Activated T-cell treated with anti-CD3 and anti-CD28 coated beads for 24 hours (primary cell): Measurements from ENCODE around the gene ENKD1.

Experiments used
- DNase-seq: peaks from one replicate; pipeline ENCODE4 v3.0.0-alpha.2; 2020; ENCODE audit warnings: low read depth

ENKD1 gene

DNA sequence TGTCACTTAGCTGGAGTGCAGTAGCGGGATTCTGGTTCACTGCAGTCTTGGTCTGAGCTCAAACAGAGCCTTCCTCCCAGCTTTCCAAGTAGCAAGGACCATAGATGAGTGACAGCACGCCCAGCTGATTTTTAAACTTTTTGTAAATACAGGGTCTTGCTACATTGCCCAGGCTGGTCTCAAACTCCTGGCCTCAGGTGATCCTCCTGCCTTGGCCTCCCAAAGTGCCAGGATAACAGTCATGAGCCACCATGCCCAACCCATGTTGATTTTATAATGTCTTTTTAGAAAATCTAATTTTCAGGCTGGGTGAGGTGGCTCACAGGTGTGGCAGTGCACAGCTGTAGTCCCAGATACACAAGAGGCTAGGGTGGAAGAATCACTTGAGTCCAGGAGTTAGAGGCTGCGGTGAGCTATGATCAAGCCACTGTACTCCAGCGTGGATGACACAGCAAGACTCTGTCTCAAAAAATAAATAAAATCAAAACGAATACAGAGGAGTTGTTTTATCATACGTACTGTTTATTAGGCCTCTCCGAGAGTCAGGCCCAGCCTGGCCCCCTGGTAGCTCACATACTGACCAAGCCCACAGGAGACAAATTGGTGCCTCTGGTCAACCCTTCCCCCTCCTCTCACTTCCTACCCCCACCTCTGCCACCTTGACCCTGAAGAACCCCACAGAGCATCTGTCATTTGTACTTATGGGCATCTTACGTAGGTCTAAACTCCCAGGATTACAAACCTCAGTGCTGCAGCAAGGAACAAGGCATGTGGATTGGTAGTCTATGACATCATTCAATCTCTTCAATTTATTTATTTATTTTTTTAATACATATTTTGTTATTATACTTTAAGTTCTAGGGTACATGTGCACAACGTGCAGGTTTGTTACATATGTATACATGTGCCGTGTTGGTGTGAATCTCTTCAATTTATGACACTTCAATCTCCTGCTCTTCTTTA, 13.7 kb upstream of the ENKD1 start:
- DNase-seq = no peak

DNA sequence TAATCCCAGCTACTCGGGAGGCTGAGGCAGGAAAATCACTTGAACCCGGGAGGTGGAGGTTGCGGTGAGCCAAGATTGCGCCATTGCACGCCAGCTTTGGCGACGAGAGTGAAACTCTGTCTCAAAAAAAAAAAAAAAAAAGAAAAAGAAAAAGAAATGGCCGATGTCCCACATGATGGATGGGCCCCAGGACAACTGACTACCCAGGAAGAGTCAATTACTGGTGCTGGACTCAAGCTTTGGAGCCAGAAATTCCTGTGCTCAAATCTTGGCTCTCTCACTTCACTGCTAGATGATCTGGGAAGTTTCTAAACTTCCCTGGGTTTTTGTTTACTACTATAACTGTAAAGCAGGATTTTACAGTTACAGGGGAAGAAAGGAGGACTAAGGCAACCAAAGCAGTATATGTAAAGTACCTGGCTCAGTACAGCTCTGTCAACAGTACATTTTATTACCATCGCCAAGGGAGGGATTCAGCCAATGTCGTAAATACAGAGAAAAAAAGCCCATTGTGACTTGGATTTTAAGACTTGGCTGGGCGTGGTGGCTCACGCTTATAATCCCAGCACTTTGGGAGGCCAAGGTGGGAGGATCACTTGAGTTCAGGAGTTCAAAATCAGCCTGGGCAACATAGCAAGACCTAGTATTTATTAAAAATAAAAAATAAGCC, 11.9 kb upstream of the ENKD1 start:
- no peak for DNase-seq

DNA sequence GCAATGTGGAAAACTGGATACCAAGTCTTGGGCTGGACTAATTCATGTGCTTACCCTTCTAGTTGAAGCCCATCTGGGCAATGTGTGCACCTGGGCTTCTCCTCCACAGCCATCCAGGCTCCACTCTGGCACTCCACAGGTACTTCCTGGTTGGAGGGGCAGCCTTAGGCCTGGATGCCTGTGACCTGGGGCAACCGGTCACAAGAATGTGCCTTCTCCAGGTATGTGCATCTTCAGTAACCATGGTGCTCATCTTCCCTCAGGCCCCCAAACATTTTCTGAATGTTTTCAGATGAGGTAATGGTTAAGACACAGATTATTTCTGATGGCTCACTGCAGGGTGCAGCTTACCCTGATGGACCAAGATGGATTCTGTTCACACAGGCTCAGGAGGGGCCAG, 11.2 kb upstream of the ENKD1 start:
- DNase-seq = no peak

GRCh38 chr16:67676939-67677338, 10.4 kb upstream of the ENKD1 start:
- no peak for DNase-seq

DNA sequence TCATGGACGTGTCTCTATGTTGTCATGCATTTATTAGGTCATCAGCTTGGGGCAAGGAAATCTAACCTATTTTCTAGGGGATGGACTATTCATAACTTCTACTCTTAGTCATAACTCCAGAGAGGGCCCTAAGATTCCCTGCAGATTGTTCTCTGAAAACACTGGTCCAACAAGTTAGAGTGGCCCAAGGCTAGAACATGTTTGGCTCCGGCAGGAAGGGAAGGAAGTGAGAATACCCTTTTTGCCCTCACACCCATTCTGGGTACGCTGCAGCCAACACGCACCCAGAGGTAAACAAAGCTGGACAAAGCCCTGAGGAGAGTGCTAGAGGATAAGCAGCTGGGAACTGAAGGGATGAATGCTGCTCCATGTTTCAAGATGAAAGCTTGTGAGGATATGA, 10.0 kb upstream of the ENKD1 start:
- no peak for DNase-seq

GRCh38 chr16:67675999-67676398, 9.4 kb upstream of the ENKD1 start:
- DNase-seq = no peak

DNA sequence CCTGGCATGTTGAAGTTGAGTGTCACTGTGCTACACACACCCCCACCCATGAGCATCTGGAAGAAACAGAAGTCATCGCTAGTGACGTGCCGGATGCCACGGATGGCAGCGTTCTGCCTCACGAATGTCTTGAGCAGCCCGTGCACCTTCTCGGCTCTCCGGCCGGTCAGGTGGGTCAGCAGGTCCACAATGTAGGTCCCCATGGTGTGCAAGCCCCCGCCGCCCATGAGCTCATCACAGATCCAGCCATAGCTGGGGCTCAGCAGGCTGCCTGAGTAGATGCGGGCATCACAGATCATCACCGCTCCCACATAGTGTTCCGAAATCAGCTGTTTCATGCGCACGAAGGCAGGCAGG, 9.0 kb upstream of the ENKD1 start:
- no peak for DNase-seq

GRCh38 chr16:67674851-67675578, 8.5 kb upstream of the ENKD1 start:
- DNase-seq = no peak

DNA sequence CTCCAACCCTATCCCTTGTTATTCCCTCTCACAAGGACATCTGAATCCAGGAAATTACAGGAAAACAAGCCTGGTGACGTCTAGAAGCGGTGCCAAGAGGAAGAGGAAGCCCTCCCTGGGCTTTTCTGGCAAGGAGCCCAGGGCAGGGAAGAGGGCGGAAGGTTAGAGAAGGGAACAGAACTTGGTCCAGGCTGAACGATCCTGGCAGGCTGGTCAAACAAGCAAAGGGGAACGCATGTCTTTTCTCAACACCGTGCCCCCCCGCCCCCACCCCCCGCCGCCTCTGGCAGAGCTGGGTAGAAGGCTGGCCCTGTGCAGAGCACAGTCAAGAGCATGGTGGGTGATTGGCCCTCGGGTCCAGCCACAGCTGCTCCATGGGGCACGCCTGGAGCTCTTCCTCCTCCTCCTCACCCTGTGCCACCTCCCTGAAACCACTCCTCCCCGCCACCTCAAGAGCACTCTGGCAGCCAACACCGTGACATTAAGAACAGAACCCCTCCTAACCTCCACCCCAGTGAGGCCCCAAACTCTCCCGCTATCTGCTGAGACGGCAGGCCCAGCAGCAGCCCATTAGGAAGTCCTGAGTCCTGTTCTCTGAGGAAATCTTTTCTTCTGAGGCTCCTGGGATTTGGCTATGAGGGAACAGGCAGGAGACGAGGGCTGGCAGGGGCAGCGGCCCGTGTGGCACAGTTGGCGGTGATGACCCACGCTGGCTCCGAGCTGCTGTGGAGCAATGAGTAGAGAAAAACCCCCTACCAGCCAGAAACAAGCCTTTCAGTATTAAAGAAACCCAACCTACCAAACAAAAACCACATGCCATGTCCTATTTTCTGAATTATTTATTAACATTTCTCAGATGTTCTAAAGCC, 7.4 kb upstream of the ENKD1 start:
- DNase-seq = no peak

DNA sequence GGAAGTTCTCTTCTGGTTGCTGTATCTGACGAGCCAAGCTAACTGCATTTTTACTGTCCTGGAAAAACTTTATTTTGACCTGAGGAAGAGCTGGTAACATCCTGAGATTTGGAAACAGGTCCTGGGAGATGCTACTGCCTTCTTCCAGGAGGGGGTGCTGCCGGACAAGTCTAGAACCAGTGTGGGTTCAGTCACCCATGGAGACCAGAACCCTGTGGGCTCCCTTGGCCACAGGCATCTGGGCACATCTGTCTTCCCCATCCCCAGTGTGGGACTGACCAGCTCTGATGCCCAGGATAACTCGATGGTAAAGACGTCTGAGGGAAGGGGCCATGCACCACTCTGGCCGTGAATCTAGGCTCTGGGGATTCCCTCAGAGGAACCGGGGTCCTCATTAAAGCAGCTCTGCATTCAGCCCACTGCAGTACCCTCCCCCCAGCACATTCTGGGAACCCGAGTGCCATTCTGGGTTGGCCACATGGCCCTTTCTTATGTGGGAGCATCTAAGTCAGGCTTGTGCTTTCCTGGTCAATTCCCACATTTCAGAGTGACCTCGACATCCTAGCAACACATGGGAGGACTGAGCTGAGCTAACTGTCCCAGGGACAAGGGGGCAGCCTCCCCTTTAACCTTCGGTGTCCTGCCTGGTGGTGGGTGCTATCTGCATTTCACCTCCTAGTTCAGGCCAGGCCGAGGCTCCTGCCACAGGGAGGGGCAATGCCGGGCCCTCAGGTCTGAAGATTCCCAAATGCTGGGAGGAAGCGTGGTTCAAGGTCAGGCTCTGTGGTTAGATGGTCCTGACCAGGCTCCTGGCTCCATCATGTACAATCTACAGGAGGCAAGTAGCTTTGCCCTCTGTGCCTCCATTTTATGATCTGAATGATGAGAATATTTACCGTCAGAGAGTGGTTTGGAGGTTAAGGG, 6.5 kb upstream of the ENKD1 start:
- DNase-seq = no peak

DNA sequence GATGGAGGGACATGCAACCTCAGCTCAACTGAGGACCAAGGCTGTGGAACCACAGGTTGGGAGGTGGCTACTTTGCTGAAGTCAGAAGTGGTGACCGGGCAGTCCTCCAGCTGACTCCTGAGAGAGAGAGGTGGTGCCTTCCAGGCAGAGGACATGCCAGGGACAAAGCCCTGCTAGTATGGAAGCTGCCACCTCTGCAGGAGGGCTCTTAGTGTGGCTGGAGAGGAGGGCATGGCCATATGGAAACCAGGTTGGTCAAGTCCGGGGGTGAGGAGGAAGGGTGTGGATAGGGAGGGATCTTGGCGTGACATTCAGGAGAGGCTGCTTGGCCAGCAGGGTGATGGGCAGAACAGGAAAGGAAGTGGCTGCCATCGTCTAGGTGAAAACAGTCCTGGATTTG, 5.8 kb upstream of the ENKD1 start:
- no peak for DNase-seq

GRCh38 chr16:67669499-67670101, 3.0 kb upstream of the ENKD1 start:
- no peak for DNase-seq

DNA sequence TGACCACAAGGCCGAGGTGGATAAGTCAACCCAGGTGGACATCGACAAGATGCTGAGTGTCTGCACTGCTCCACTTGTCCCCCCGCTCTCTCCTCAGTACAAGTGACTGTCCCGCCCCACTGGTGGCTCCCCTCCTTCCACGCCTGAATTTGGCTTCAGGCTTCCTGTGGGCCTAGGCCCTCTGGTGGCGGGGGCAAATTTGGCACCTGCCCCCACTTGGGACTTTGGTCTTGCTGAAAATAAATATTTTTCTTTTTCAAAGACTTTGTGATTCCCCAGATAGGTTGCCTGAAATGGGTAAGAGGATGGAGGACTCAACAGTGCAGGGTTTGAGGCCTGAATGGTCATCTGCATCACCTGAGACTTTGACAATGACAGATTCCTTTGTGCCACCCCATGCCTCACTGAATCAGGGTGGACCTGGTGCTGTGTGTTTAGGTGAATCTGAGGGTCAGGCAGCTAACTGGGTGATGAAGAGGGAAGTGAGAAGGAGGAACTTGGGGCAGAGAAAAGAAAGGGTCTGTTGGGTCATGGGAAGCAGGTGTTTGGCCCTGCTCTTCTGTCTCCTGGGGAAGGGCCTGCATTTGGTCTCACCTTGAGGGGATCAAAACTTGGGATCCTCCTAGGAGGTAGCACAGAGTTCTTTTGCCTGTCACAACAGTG, 2.1 kb upstream of the ENKD1 start:
- no peak for DNase-seq

DNA sequence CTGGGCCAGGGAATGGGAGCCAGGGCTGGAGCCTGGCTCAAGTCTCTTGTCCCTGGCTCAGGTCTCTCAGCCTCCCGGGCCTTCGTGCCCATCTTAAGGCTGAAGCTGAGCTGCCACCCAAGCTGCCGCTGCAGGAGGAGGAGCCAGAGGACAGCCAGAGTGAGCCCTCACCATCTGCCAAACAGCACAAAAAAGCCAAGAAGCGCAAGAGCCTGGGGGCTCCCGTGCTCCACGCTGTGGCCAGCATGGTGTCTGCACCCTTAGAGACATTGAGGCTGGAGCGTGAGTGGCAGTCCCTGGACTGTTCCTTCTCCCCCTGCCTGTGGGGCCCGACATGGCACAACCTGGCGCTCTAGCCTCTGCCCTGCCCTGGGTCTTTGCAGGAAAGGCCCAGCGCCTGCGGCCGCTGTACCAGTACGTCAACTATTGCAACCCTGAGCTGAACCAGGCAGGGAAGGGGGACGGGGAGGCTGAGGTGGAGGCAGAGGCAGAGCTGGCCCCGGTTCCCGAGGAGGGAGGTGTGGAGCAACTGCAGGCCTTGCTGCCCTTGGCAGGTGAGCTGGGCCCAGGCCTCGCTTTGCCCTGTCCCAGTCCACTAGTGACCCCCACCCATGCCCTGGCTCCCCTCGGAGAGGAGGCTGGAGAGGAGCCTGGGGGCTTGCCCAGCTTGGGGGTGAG, 1.4 kb upstream of the ENKD1 start:
- DNase-seq = peak; percentile 72

GRCh38 chr16:67667453-67667816, 885 bp upstream of the ENKD1 start:
- no peak for DNase-seq

- DNase-seq = no peak
These were observed 458 bp downstream of the ENKD1 start for GRCh38 chr16:67666032-67666551.

- DNase-seq = no peak
These were observed 952 bp downstream of the ENKD1 start for GRCh38 chr16:67665598-67665997.

GRCh38 chr16:67664871-67665270, 1.7 kb downstream of the ENKD1 start:
- no peak for DNase-seq

- DNase-seq = no peak
These were observed 2.3 kb downstream of the ENKD1 start for GRCh38 chr16:67664258-67664657.
